HUES64 (cell line): ENCODE data around the gene SYT11.
"Not testable (repeated sequence)": the region's sequence is repeated elsewhere in the genome, so short reads cannot be mapped to it uniquely, and the experiment has no call there.

Experiments
- H3K27ac ChIP-seq: 2 replicates; pipeline ENCODE4 v1.7.0; 2013; ENCODE audit warnings: low read depth, low read length, inconsistent platforms
- H3K27me3 ChIP-seq: 2 replicates; pipeline ENCODE4 v1.6.1; 2013; ENCODE audit warnings: mild to moderate bottlenecking, low read length; ENCODE audit not compliant: insufficient read depth
- H3K36me3 ChIP-seq: 2 replicates; pipeline ENCODE4 v1.6.1; 2013; ENCODE audit warnings: mild to moderate bottlenecking, low read length; ENCODE audit not compliant: insufficient read depth
- H3K4me1 ChIP-seq: 2 replicates; pipeline ENCODE4 v1.6.1; 2013; ENCODE audit warnings: mild to moderate bottlenecking, low read length, moderate library complexity; ENCODE audit not compliant: insufficient read depth
- H3K4me3 ChIP-seq: 2 replicates; pipeline ENCODE4 v1.5.1; 2013; ENCODE audit warnings: mild to moderate bottlenecking, low read length, moderate library complexity
- H3K9ac ChIP-seq: 2 replicates; pipeline ENCODE4 v1.6.1; 2013; ENCODE audit warnings: mild to moderate bottlenecking, low read depth, low read length
- H3K9me3 ChIP-seq: 2 replicates; pipeline ENCODE4 v1.6.1; 2013; ENCODE audit warnings: low read depth, low read length; ENCODE audit not compliant: insufficient read depth
- WGBS: fragments of 150-250, 120-280 bp; methylation state at CpG from one replicate; pipeline ENCODE4 v1.1.7; 2013; ENCODE audit warnings: missing lambda C conversion rate; 5-methylcytosine and 5-hydroxymethylcytosine counted together

The SYT11 gene

DNA sequence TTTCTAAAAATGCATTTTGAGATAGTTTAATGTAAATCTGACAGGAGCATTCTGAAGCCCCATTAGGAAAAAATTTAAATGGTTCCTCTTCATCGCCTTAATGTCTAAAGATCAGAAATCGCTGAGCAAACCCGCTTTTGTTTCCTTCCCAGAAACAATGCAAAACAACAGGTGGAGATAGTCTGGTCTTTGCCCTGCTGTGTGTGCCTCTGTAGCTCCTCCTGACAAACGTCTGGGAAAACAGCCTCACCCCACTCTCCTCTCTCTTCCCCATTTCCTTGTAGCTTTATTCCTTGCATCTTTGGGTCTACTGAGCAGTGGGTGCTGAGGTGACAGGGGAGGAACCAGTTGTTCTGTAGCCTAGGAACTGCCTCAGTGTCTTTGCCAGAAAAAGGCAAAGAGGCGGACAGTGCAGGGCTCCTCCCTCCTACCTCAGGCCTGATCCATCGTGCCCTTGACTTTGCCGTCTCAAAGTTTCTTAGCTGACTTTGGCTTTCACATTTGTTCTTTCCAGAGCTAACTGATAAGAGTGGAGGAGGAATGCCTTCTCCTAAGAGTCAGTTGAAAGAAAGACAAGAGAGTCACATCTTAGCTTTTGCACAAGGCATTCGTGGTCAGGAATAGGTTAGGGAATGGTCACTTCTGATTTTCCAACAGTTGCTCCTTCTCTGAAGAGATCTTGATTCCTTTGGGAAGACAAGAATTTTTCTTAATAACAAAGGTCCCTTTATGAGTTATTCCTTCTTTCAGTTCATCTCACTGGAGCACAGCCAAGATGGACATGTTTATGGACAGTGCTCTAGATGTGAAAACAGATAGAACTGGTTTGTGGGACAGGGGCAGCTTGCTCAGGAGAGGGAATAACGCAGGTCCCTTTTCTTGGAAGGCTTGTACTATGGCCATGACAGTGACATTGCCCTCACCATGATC, 24.9 kb downstream of the SYT11 start:
- 80% methylated on average over 9 of the region's 9 CpGs for WGBS
- no peak overlapping the region for H3K4me3 ChIP-seq

DNA sequence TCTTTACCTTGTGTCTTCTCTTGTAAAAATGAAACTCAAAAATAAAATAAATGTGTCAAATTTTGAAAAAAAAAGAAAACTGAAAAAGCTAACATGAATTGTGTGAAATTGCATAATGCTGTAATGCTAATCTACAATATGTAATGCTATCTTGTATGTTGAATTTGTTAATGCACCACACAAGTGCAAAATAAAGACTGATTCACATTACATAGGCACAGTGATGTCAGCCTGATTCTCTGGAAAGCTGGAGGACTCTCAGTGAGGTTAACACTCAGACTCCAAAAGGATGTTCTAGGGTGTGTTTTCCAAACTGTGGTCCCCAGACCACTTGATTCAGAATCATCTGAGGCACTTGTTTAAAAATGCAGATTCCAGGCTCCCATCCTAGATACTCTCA, 25.6 kb downstream of the SYT11 start:
- no peak overlapping the region for H3K9ac ChIP-seq
- H3K4me1 ChIP-seq = no peaks in the 10 kb centered on the region
- H3K27me3 ChIP-seq = no peaks in the 10 kb centered on the region
- no peak overlapping the region for H3K4me3 ChIP-seq
- H3K36me3 ChIP-seq = no peaks in the 10 kb centered on the region
- H3K9me3 ChIP-seq = no peaks in the 10 kb centered on the region
- no peak overlapping the region for H3K27ac ChIP-seq

More for the DNA sequence above, 24.9 kb downstream of the SYT11 start:
- no peaks in the 10 kb centered on the region for H3K36me3 ChIP-seq
- H3K4me1 ChIP-seq = no peaks in the 10 kb centered on the region
- H3K27ac ChIP-seq = no peak overlapping the region
- H3K27me3 ChIP-seq = no peaks in the 10 kb centered on the region
- no peak overlapping the region for H3K9ac ChIP-seq
- no peaks in the 10 kb centered on the region for H3K9me3 ChIP-seq

DNA sequence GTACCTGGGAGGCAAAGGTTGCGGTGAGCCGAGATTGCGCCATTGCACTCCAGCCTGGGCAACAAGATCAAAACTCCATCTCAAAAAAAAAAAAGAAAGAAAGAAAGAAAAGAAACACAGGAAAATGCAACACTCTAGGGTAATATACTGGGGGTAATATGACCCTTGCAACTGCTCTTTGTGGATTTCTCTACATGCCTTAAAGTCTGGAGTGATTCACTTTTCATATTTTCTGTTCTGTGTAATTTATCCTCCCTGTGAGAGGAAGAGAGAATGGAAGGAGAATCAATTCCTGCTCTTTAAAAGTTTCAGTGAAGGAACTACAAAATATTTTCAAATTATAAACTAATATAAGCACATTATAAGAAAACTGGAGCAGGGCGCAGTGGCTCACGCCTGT, 29.1 kb downstream of the SYT11 start:
- H3K4me1 ChIP-seq = no peaks in the 10 kb centered on the region
- over 99% methylated on average over 4 of the region's 5 CpGs for WGBS
- no peaks in the 10 kb centered on the region for H3K36me3 ChIP-seq
- H3K4me3 ChIP-seq = no peak overlapping the region
- H3K9ac ChIP-seq = no peak overlapping the region
- no peaks in the 10 kb centered on the region for H3K9me3 ChIP-seq
- H3K27me3 ChIP-seq = no peaks in the 10 kb centered on the region
- H3K27ac ChIP-seq = no peak overlapping the region

DNA sequence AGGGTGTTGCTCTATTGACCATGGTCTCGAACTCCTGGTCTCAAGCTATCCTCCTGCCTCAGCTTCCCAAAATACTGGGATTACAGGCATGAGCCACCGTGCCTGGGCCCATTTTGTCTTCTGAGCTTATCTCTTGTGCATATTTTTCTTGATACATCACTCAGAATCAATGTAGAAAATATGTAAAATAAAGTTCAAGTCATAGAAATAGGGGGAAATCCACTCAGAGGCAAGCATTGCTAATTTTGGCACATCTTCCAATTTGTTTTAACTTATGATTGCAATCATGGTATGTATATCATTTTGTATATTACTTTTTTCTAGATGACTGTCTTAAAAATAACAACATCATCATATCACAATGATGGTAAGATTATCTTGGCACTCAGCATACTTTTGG, 30.2 kb downstream of the SYT11 start:
- H3K4me3 ChIP-seq = no peak overlapping the region
- H3K27me3 ChIP-seq = no peaks in the 10 kb centered on the region
- no peaks in the 10 kb centered on the region for H3K4me1 ChIP-seq
- WGBS = 92% methylated on average over 2 of the region's 2 CpGs
- no peak overlapping the region for H3K9ac ChIP-seq
- H3K9me3 ChIP-seq = no peaks in the 10 kb centered on the region
- no peak overlapping the region for H3K27ac ChIP-seq
- no peaks in the 10 kb centered on the region for H3K36me3 ChIP-seq

DNA sequence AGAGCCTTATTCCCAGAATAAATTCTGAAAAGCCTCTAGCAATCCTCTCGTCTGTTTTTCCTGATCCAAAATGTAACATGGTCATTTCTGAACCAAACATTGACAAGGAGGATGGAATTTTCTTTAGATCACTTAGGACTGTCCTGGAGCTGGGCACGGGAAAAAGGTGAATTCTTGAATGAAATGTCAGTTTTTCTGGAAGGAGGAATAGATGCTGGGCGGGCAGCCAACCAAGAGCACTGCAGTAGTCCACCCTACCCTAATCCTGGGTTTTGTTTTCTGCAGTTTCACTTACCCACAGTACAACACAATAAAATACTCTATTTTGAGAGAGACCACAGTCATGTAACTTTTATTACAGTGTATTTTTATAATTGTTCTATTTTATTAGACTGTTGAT, 30.9 kb downstream of the SYT11 start:
- H3K9me3 ChIP-seq = no peaks in the 10 kb centered on the region
- no peaks in the 10 kb centered on the region for H3K27me3 ChIP-seq
- WGBS = 64% methylated on average over 3 of the region's 3 CpGs
- H3K4me3 ChIP-seq = no peak overlapping the region
- H3K36me3 ChIP-seq = no peaks in the 10 kb centered on the region
- H3K9ac ChIP-seq = no peak overlapping the region
- no peak overlapping the region for H3K27ac ChIP-seq
- no peaks in the 10 kb centered on the region for H3K4me1 ChIP-seq

DNA sequence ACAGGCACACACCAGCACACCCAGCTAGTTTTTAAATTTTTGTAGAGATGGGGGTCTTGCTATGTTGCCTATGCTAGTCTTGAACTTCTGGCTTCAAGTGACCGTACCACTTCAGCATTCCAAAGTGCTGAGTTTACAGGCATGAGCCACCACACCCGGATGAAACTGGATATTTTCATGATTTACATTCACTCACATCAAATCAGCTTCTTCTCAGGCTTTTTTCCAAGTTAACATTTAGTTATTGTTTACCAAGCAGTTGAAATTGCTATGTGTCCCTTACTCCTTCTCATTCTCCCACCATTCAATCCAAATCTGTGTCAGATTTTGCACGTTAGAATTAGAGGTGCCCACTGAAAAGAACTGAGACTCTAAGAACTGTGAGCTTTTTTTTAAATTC, 33.4 kb downstream of the SYT11 start:
- H3K9ac ChIP-seq = no peak overlapping the region
- H3K4me3 ChIP-seq = no peak overlapping the region

DNA sequence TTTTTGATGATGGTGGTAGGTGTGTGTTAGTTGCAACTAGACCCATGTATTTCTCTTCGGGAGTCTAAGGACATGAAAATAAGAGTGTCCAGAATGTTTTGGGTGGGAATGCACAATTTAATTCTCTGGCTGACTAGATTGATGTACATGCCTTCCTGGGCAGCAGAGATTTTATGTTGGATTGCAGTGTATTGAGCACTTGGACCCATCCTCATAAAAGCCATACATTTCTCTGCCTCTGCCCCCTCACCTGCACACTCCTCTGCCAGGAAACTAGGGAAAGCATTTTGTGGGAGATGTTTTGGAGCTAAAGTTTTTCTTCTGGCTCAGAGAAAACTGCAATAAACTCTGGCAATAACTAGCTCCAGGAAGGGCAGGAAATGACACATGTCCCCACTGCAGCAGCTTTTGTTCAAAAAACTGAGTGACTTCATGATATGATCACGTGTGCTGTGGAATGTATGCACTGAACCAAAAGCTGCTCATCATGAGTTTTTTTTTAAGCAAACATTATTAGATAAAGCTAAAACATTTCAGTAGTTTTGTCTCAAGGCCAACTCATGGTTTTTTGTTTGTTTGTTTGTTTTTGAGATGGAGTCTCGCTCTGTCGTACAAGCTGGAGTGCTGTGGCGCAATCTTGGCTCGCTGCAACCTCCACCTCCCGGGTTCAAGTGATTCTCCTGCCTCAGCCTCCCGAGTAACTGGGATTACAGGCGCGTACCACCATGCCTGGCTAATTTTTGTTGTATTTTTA, 34.2 kb downstream of the SYT11 start:
- peaks cover 21% of the 10 kb centered on the region for H3K36me3 ChIP-seq
- no peak overlapping the region for H3K27ac ChIP-seq
- H3K4me1 ChIP-seq = no peaks in the 10 kb centered on the region
- H3K27me3 ChIP-seq = no peaks in the 10 kb centered on the region
- WGBS = 92% methylated on average over 10 of the region's 10 CpGs
- no peaks in the 10 kb centered on the region for H3K9me3 ChIP-seq
- no peak overlapping the region for H3K4me3 ChIP-seq
- no peak overlapping the region for H3K9ac ChIP-seq

More for the DNA sequence above, 33.4 kb downstream of the SYT11 start:
- 72% methylated on average over 3 of the region's 3 CpGs for WGBS
- Histone ChIP-seq H3K9me3 (no peaks in the 10 kb centered on the region), H3K27ac (no peak overlapping the region), H3K4me1 (no peaks in the 10 kb centered on the region), H3K36me3 (peaks cover 14% of the 10 kb centered on the region), H3K27me3 (no peaks in the 10 kb centered on the region)

DNA sequence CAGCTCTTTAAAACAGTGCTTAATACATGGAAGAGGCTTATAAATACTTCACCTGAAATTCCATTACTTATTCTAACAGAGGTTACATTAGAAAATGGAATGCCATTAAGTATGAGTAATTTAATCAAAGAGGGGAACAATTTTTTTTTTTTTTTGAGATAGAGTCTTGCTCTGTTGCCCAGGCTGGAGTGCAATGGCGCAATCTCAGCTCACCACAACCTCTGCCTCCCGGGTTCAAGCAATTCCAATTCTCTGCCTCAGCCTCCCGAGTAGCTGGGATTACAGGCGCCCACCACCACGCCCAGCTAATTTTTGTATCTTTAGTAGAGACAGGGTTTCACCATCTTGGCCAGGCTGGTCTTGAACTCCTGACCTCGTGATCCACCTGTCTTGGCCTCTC, 36.2 kb downstream of the SYT11 start:
- H3K36me3 ChIP-seq = peaks cover 41% of the 10 kb centered on the region
- H3K4me3 ChIP-seq, H3K27me3 ChIP-seq, H3K4me1 ChIP-seq, H3K9me3 ChIP-seq, H3K27ac ChIP-seq, H3K9ac ChIP-seq: not testable (repeated sequence)
- WGBS = 88% methylated on average over 6 of the region's 6 CpGs

DNA sequence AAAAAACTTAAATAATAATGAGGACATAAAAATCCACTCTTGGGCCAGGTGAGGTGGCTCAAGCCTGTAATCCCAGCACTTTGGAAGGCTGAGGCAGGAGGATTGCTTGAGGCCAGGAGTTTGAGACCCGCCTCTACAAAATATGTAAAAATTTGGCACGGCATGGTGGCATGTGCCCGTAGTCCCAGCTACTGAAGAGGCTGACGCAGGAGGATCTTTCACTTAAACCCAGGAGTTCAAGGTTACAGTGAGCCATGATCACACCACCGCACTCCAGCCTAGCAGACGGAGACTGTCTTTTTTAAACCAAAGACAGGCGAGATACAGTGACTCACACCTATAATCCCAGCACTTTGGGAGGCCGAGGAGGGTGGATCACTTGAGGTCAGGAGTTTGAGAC, 37.1 kb downstream of the SYT11 start:
- 98% methylated on average over 8 of the region's 8 CpGs for WGBS

DNA sequence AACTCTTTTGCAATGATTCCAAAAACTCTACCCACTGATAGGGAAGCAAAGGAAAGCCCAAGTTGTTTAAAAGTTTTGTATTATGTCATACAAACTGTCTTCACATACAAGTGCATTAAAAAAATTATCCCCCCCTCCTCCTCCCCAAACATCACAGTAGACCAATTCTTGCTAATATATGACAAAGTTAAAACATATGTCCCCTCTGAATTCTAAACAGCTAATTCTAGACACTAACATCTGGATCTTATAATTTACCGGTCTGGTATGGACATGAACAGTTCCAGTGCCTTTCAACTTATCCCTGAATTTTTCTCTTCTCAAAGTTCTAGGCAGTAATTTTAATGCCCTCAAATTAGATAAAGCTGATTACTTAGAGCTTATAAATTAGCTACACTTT, 38.4 kb downstream of the SYT11 start:
- Histone ChIP-seq H3K9ac (no peak overlapping the region), H3K27ac (no peak overlapping the region), H3K9me3 (no peaks in the 10 kb centered on the region), H3K27me3 (no peaks in the 10 kb centered on the region), H3K36me3 (peaks cover 61% of the 10 kb centered on the region), H3K4me1 (no peaks in the 10 kb centered on the region), H3K4me3 (no peak overlapping the region)
- WGBS = 100% methylated on average over 1 of the region's 1 CpG

More for the DNA sequence above, 37.1 kb downstream of the SYT11 start:
- not testable (repeated sequence) for H3K4me3 ChIP-seq, H3K27ac ChIP-seq, H3K27me3 ChIP-seq, H3K9ac ChIP-seq, H3K9me3 ChIP-seq, H3K4me1 ChIP-seq
- H3K36me3 ChIP-seq = peaks cover 50% of the 10 kb centered on the region

DNA sequence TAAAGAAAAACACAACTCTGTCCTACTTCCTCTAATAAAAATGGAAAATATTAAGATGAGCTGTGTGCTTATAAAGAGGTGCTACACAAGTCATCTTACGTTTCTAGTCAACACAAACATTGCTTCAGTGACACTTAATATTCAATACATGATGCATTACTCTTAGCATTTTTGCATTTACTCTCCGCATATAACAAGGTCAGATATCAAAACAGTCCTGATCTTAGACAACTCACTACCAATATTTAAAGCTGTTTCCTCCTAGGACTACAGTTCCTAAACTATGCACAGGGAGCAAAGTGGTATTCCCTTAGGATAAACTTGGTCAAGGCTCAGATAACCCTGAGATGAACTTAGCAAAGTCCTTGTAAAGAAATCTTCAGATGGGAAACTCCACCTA, 39.5 kb downstream of the SYT11 start:
- H3K9me3 ChIP-seq = no peaks in the 10 kb centered on the region
- no peak overlapping the region for H3K4me3 ChIP-seq
- no peak overlapping the region for H3K27ac ChIP-seq
- no peaks in the 10 kb centered on the region for H3K4me1 ChIP-seq
- no peaks in the 10 kb centered on the region for H3K27me3 ChIP-seq
- WGBS = 93% methylated on average over 2 of the region's 2 CpGs
- peaks cover 68% of the 10 kb centered on the region for H3K36me3 ChIP-seq
- H3K9ac ChIP-seq = no peak overlapping the region
